Myocyte (in vitro differentiated cells): ENCODE results near the gene COX10. TPM values are rescaled to one million over a fixed set of nuclear protein-coding genes. Genes with fewer than 3 reads are reported as not detected.
"Not testable (repeated sequence)": the region's sequence is repeated elsewhere in the genome, so short reads cannot be mapped to it uniquely, and the experiment has no call there.

Source experiments
- DNase-seq: peaks from one replicate; pipeline ENCODE4 v3.0.0-alpha.2; 2012; ENCODE audit warnings: low read depth
- total RNA-seq: library from RNA; depleted of rRNA; stranded (reverse); fragments of >200 nt; gene quantifications from 2 replicates; pipeline ENCODE4 v1.2.3, GENCODE V29; 2014

COX10 gene
- total RNA-seq, 1 donor from 2014 or later: 31.1 TPM

DNA sequence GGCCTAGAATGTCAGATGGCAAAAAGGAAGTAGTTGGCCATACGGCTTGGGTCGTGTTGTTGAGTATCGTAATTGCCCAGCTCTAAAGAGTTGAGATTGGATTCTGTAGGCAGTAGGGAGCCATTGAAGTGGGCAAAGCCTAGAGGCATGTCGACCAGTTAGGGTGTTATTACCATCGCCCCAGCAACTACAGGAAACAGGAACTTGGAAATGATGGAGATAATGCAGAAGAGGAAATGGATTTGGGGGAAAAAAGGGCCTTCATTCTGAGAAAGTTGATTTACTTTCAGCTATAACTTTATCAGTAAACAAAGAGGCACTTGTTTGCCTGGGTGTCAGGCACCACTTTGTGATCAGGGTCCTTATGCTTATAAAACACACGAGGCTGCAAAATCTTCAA, 52.6 kb downstream of the COX10 start:
- DNase-seq: no peak

DNA sequence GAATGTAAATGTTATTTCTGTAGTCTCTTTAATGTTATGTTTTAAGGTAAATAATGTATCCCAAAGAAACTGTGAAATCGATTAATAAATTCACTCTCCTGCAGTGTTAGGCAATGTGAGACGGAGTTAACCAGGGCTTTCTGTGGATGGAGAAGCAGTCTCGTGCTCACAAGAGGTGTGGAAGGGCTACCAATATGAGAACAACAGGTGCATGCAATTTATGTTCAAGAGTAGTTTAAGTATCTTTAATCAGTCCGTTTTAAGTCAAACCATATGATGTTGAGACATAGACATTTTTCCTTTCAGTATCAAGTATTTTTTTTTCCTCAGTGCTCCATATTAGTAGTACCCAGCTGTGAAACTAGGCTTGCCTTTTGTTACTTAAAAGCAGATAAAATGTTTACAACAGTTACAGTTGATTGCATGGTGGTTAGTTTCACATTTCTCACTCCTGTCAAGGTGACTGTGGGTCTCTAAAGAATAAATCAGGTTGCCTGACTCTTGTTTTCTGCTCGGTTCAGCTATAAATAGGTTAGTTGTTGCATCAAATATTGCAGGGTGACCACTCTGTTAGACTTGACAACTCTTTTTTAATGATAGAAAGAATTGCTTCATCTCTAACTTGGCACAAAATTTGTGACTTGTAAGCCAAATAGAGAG, 54.4 kb downstream of the COX10 start:
- no peak for DNase-seq

DNA sequence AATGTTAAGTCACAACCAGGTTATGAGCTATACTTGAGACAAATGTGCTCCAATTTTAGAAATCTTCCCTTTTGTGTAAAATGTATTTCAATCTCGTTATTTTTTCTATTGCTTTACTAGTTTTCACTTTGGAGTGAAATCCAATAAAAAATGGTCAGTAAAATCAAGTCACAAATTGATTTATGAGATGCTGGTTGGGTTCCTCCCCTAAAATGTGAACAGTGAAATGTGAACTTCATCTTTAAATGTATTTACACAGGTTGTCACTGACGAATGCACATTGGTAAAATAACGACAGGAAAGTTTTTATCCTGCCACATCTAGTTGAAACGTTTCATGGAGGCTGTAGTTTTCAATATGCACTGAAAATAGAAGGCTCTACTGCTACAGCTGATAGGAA, 55.5 kb downstream of the COX10 start:
- no peak for DNase-seq

DNA sequence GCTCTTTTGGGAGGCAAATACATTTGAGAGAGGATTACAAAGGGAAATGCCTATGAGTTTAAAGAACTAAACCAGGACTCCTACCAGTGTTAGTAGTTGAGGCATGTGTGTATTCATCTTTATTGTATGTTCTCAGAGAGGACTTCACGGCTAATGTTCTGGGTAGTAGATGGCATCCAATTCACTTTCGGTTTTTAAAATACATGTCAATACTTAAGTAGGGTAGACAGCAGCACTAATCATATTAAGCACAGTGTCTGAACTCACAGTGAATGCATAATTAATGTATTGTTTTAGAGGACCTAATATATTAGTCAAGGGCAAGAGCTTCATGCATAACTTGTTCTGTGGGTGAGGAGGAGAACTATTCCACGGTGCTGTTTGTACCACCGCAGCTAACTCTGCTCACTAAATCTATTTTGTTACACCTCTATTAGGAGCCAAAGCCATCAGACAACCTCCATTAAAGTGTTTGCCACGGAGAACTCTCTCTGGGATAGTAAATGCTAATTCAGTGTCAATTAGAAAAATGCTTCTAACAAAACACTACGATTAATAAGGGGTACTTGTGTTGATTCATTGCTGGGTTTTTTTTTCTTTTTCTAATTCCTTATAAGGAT, 56.3 kb downstream of the COX10 start:
- DNase-seq: no peak

DNA sequence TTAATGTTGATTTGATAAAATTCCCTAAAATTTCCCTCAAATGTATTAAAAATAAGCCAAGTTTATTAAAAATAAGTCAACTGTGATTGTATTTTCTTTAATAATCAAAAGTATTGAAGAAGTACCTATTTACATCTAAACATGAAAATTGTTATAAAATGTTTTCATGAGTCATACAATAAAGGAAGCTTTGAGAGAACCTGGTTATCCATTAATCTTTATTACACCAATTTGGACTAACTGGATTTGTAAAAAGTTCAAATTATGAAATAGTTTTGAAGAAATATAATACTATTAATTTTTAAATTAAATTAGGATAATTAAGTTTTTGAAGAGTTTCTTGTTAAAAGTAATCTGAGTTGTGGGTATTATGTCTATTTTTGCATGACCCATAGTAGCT, 63.8 kb downstream of the COX10 start:
- DNase-seq: no peak

DNA sequence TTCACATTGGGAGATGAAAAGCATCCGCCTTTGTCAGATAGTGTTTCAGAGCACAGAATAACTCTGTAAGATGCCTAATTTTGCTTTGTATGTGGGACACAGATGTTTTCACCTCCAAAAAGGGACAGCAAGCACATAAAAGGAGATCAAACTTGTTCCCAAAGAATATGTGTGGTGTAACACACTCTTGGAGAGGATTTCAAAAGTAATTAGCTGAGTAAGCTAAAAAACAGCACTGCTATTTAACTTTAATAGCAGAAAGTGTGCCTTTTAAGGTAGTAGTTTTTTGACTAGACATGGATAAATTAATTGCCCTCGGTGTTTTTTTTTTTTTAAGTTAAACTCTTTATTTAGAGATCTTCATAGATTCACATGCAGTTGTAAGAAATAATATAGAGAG, 65.2 kb downstream of the COX10 start:
- DNase-seq: no peak

DNA sequence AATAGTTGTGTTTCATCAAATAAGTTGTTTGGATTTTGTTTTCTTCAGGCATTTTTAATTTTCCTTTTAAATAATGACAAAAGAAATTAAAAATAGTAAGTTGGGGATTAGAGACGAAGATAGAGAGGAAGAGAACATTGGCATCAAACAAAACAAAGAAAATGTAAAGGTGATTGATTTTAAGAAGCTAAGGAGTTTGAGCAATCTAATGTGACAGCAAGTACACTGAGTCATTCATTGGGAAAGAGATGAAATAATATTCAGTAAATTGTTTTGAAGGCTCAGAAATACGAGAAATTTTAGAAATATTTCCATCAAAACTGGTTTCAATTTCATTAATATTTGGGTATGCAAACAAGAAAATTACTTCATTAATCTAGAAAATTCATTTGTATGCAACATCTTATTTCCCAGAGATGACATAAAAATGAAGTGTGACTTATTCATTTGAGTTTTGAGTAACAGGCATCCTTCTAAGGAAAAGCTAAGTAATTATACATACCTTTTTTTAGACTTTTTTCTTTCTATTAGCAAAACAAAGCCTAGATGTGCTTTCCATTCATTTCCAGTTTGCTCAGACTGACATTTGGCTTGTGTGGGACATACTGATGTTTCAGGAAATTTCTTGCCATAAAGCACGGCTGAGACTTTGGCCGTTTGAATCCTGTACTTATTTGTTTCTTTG, 66.7 kb downstream of the COX10 start:
- DNase-seq: no peak

DNA sequence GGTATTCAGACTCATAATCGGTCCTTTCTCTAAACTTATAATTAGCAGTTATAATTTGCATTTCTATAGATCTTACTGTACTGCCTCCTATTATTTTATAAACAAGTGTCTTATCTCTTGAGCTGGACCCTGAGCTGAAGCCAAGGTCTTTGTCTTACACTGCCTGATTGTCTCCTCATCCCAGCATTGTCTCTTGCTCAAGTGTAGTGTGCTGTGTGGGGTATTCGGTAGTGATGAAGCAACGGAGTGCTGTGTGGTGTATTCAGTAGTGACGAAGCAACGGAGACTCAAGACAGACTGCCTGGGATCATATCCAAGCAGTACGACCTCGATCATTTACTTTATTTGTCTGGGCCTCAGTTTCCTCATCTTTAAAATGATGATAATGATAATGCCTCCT, 69.3 kb downstream of the COX10 start:
- no peak for DNase-seq

DNA sequence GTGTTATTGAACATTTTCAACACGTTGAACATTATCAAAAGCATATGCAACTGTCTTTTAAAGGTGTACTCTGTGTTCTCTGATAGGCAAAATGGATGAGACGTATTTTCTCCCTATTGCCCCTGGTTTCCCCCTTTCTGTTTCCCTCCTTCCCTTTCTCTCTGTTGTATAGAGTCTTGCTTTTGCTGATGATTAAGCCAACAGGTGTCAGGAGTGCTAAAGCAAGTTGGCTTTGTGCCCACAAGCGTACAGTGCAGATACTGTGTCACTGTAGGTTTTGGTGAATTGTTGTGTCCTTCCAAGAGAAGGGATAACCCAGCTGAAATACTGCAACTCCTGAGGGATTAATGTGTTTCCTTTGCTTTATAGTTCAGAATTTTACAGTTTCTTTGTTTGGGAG, 74.4 kb downstream of the COX10 start:
- DNase-seq: peak; percentile 75

DNA sequence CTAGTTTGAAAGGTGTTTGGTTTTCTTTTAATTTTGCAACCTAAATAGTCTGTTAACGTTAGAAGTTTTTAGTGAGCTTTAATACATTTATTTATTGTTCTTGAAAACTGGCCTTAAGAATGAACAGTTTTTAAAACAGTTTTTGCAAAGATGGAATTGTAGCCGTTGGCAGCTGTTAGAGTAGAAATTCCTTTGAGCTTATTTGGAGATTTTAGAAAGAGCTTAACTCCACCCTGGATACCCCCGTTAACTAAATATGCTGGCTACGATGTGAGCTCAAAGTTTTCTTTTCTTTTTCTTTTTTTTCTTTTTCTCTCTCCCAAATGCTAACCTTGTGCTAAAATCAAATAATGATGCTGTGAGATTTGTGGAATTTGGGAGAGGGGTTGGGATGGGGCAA, 75.2 kb downstream of the COX10 start:
- peak; percentile 33 for DNase-seq

DNA sequence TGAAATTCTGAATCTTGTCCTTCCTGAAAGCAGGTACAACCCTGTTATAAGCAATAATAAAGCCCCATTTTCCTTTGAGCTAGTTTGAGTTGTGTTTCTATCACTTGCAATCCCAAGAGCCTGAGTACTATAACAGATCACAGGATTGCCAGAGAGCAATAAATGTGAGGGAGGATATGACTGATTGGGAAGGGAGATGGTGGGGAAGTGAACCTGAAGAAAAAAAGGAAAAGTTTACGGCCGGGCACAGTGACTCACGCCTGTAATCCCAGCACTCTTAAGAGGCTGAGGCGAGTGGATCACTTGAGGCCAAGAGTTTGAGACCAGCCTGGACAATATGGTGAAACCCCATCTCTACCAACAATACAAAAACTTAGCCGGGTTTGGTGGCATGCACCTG, 80.4 kb downstream of the COX10 start:
- no peak for DNase-seq

DNA sequence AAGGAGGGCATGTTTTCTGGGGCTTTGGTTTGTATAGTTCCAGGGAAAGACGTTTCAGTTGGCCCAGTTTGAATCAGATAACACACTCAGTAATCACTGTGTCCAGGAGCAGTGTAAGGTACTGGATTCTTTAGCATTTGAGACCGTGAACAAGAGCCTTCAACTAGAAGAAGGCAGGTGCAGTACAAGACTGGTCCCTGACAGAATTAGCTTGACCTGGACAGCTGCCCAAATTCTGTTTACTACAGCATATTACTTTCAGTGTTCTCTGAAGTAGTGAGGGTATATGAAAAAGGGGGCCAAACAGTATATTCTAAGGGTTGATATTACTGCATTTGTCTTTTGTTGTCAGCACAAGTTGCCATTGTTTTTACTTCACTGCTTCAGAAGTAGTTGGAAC, 81.3 kb downstream of the COX10 start:
- peak; percentile 49 for DNase-seq

DNA sequence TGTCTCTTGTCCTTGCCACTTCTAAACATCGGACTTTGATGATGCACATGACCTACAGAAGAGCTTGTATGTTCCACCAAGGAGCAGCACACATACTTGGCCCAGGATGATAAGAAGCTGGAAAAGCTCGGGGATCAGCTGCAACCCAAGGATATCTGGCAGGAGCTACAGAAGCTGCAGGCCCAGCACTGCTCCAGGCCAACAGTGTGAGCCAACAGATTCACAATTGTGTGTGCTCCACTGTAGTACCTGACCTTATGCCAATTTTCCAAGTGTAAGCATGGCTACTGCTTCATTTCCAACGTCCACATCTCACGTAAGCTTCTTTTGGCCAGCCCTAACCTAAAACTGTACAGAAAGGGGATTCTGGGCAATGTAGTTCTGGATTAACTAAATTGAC, 83.4 kb downstream of the COX10 start:
- no peak for DNase-seq

DNA sequence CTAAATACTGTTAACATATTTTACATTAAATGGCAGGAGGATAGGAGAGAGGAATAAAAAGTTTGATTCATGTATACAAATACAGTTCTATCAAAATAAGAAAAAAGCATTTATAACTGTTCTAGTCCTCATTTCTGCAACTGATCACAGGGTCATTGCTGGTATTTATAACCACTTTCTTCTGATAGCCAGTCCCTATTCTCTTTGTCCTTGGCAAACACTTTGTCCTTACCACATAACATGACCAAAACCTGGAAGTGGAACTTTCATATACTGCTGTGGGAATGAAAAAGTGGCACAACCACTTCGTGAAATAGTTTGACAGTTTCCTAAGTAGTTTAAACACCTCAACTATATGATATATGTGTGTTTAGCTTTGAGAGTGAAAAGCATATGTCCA, 84.1 kb downstream of the COX10 start:
- no peak for DNase-seq

DNA sequence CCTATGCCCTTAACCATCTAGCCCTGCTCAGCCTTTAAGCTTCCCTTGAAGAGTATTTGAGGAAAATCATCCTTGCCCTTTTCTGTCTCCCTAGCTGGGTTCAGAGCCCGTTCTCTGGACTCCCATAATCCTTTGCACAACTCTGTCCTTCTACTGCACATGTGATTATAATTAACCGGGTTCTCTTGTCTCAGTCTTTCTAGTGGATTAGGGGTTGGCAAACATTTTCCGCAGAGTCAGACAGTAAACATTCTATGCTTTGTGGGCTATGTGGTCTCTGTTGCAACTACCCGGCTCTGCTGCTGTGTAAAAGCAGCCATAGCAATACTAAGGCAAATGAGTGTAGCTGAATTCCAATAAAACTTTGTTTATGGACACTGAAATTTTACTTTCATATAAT, 87.4 kb downstream of the COX10 start:
- no peak for DNase-seq

DNA sequence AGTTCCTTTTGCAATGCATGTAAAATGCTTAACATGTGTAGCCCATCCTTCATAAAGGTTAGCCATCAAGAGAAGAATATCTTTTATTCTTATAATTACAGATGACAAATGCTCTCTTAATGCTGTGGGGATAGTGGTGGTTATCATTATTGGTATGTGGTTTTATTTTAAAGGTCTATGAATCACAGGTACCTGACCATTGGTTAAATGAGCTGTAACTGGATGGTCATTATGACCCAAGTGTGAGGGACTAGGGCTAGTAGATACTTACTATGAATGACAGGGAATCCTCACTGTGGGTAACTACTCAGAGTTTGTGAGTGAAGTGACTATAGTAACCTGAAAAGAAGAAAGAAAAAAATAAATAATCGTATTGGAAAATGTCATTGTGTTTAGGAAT, 88.5 kb downstream of the COX10 start:
- DNase-seq: no peak

DNA sequence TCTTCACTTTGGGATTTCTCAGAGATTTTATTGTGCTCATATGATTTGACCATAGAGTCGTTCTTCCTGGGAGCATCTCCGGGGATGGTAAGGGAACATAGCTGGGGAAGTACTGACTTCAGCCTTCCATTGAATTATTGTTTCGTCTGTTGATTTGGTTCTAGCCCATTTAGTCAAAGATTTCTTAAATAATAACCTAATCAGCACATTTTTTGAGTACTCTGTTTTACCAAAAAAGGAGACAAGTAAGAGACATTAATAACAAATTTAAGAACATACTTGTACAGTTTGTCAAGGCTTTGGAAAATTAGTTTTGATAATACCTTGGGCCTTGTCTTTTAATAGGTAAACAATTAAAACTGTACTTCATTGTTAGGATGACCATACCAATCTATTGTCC, 89.4 kb downstream of the COX10 start:
- no peak for DNase-seq

DNA sequence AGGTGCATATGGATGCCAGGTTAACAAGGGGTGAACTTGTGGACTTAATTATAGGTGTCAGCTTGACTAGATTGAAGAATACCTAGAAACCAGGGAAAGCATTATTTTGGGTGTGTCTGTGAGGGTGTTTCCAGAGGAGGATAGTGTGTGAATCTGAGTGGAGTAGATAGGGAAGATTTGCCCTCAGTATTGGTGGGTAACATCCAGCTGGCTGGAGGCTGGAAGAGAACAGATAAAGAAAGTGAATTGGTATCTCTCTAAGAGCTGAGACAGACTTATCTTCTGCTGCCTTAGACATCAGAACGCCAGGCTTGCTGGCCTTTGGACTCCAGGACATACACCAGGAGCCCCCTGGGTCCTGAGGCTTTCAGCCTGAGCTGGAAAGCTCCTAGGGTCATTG, 92.1 kb downstream of the COX10 start:
- DNase-seq: no peak

DNA sequence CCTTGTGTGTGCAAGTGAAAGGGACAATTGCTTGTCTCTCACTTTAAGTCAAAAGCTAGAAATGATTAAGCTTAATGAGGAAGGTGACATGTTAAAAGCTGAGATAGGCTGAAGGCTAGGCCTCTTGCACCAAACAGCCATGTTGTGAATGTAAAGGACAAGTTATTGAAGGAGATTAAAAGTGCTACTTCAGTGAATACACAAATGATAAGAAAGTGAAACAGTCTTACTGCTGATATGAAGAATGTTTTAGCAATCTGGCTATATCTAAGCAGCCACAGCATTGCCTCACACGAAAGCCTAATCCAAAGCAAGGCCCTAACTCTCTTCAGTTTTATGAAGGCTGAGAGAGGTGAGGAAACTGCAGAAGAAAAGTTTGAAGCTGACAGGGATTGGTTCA, 96.3 kb downstream of the COX10 start:
- no peak for DNase-seq

DNA sequence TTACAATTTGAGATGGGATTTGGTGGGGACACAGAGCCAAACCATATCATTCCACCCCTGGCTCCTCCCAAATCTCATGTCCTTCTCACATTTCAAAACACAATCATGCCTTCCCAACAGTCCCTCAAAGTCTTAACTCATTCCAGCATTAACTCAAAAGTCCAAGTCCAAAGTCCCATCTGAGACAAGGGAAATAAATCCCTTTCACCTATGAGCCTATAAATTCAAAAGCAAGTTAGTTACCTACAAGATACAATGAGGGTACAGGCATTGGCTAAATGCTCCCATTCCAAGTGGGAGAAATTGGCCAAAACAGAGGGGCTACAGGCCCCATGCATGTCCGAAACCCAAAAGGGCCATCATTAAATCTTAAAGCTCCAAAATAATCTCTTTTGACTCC, 98.5 kb downstream of the COX10 start:
- DNase-seq: not testable (repeated sequence)

DNA sequence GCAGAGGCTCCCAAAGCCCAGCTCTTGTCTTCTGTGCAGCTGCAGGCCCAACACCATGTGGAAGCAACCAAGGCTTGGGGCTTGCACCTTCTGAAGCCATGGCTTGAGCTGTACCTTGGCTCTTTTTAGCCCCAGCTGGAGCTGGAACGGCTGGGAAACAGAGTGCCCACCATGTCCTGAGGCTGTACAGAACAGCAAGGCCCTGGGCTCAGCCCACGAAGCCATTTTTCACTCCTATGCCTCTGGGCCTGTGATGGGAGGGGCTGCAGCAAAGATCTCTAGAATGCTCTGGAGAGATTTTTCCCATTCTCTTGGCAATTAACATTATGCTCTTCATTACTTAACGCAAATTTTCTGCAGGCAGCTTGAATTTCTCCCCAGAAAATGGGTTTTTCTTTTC, 99.3 kb downstream of the COX10 start:
- DNase-seq: no peak

DNA sequence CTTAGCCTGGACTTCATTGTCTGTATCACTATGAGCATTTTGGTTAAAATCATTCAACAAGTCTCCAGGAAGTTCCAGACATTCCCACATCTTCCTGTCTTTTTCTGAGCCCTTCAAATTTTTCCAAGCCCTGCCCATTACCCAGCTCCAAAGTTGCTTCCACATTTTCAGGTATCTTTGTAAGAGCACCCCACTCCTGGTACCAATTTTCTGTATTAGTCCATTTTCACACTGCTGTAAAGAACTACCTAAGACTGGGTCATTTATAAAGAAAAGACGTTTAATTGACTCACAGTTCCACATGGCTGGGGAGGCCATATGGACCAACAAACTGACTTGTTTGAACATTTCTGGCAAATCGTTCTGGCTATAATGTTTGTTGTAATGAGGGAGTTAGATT, 100.0 kb downstream of the COX10 start:
- DNase-seq: no peak

DNA sequence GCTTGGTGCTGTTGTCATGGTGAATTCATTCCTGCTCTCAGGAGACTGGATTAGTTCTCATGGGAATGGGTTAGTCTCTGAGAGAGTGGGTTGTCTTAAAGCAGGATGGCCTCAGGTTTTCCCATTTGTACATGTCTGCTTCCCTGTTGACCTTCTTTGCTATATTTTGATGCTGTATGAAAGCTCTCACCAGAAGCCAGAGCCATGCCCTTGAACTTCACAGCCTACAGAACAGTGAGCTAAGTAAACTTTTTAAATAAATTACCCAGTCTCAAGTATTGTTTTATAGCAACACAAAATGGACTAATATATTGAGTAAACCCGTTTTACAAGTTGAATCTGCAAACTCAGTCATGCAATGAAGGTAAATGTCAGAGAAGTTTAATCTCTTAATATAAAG, 100.6 kb downstream of the COX10 start:
- no peak for DNase-seq
